Hepatocyte (in vitro differentiated cells): ENCODE results near the gene CYP3A7. TPM values are rescaled to one million over a fixed set of nuclear protein-coding genes. Genes with fewer than 3 reads are reported as not detected.
"Not testable (repeated sequence)": the region's sequence is repeated elsewhere in the genome, so short reads cannot be mapped to it uniquely, and the experiment has no call there.

Experiments used
- DNase-seq: peaks from one replicate; pipeline ENCODE4 v3.0.0-alpha.2; 2016; ENCODE audit warnings: low spot score
- H2AFZ ChIP-seq: fragments of 200-600 bp; sonication (generic); 2 replicates; pipeline ENCODE4 v1.6.0; 2016; ENCODE audit warnings: antibody characterized with exemption, mild to moderate bottlenecking
- H3K27ac ChIP-seq: fragments of 200-600 bp; sonication (generic); 2 replicates; pipeline ENCODE4 v1.5.1; 2016; ENCODE audit warnings: mild to moderate bottlenecking
- H3K27me3 ChIP-seq: fragments of 200-600 bp; sonication (generic); 2 replicates; pipeline ENCODE4 v1.6.1; 2016
- H3K36me3 ChIP-seq: fragments of 200-600 bp; sonication (generic); replicated peaks from 2 replicates; pipeline ENCODE4 v1.5.1; 2016; ENCODE audit warnings: low read depth; ENCODE audit not compliant: insufficient read depth
- H3K4me1 ChIP-seq: fragments of 200-600 bp; sonication (generic); 2 replicates; pipeline ENCODE4 v1.5.1; 2016; ENCODE audit warnings: mild to moderate bottlenecking, moderate library complexity; ENCODE audit not compliant: insufficient read depth
- H3K4me2 ChIP-seq: fragments of 200-600 bp; sonication (generic); 2 replicates; pipeline ENCODE4 v1.6.0; 2016
- H3K4me3 ChIP-seq: fragments of 200-600 bp; sonication (generic); 2 replicates; pipeline ENCODE4 v1.5.1; 2016; ENCODE audit warnings: mild to moderate bottlenecking
- H3K79me2 ChIP-seq: fragments of 200-600 bp; sonication (generic); 2 replicates; pipeline ENCODE4 v1.6.0; 2017; ENCODE audit warnings: mild to moderate bottlenecking
- H3K9me2 ChIP-seq: fragments of 200-600 bp; sonication (generic); replicated peaks from 2 replicates; pipeline ENCODE4 v1.6.0; 2017; ENCODE audit warnings: mild to moderate bottlenecking; ENCODE audit not compliant: insufficient read depth
- H3K9me3 ChIP-seq: fragments of 200-600 bp; sonication (generic); 2 replicates; pipeline ENCODE4 v1.5.1; 2016; ENCODE audit warnings: low read depth, mild to moderate bottlenecking
- H4K20me1 ChIP-seq: fragments of 200-600 bp; sonication (generic); 2 replicates; pipeline ENCODE4 v1.6.0; 2016; ENCODE audit warnings: mild to moderate bottlenecking; ENCODE audit not compliant: insufficient read depth, poor library complexity, severe bottlenecking
- EZH2 ChIP-seq: fragments of 200-600 bp; sonication (generic); IDR thresholded peaks from 2 replicates; pipeline ENCODE4 v1.6.1; 2016; ENCODE audit warnings: antibody characterized with exemption, mild to moderate bottlenecking, borderline replicate concordance
- EZH2phosphoT487 ChIP-seq: fragments of 200-600 bp; sonication (generic); IDR thresholded peaks from one replicate; pipeline ENCODE4 v1.6.1; 2018; ENCODE audit warnings: antibody characterized with exemption, mild to moderate bottlenecking, low read depth, moderate library complexity; ENCODE audit not compliant: unreplicated experiment, severe bottlenecking
- WGBS: methylation state at CpG from one replicate; pipeline ENCODE4 v1.1.6; 2016; ENCODE audit warnings: low lambda C conversion rate; ENCODE audit errors: missing lambda C conversion rate; 5-methylcytosine and 5-hydroxymethylcytosine counted together
- polyA plus RNA-seq: library from polyadenylated mRNA; unstranded; fragments of >200 nt; fragmentation: Nextera tagmentation; extraction: Ambion mirVana; gene quantifications from 2 replicates; pipeline ENCODE4 v1.2.1, GENCODE V29; 2016
- small RNA-seq: library from RNA; depleted of rRNA; stranded (forward); fragments of <200 nt; gene quantifications from one replicate; pipeline ENCODE3, GENCODE V24; 2014
- total RNA-seq: library from RNA; depleted of rRNA; stranded (reverse); fragments of >200 nt; gene quantifications from 2 replicates; pipeline ENCODE4 v1.2.3, GENCODE V29; 2014
- TF ChIP-seq, protein P1 (sequence below): fragments of 200-600 bp; sonication (generic); IDR thresholded peaks from 2 replicates; pipeline ENCODE4 v1.5.1; 2016; ENCODE audit warnings: antibody characterized with exemption, mild to moderate bottlenecking; ENCODE audit not compliant: poor library complexity

The CYP3A7 gene
- total and polyA plus RNA-seq, 2 experiments from 2014 or later, result 444 to 770 TPM

DNA sequence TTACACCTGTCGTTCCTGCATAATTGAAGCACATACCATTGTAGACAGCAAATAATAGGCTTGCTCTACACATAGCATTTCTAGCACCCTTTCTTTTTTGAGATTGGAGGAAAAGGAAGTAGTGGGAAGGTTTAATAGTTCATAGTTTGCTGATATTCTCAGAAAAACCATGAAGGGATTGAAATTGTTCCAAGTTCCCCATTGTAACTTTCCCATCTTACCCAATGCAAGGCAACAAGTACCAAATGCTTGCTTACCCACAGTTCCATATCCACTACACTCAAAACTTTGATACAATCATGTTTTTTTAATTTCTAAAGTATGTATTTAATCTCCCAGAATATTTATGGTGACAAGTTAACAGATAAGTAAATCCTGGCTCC, 69.0 kb downstream of the CYP3A7 start:
- no peaks in the 10 kb centered on the region for H3K9me2 ChIP-seq
- WGBS, result 94% methylated on average over 1 of the region's 1 CpG
- H3K9me3 ChIP-seq, result peaks cover 8% of the 10 kb centered on the region
- H3K36me3 ChIP-seq, result peaks cover 6% of the 10 kb centered on the region
- DNase-seq, result no peak
- H2AFZ ChIP-seq, result no peak overlapping the region
- no peak overlapping the region for H3K4me3 ChIP-seq
- H3K4me2 ChIP-seq, result no peak overlapping the region
- no peak overlapping the region for H3K27ac ChIP-seq
- TF ChIP-seq EZH2, result no peak
- TF ChIP-seq, protein P1, sequence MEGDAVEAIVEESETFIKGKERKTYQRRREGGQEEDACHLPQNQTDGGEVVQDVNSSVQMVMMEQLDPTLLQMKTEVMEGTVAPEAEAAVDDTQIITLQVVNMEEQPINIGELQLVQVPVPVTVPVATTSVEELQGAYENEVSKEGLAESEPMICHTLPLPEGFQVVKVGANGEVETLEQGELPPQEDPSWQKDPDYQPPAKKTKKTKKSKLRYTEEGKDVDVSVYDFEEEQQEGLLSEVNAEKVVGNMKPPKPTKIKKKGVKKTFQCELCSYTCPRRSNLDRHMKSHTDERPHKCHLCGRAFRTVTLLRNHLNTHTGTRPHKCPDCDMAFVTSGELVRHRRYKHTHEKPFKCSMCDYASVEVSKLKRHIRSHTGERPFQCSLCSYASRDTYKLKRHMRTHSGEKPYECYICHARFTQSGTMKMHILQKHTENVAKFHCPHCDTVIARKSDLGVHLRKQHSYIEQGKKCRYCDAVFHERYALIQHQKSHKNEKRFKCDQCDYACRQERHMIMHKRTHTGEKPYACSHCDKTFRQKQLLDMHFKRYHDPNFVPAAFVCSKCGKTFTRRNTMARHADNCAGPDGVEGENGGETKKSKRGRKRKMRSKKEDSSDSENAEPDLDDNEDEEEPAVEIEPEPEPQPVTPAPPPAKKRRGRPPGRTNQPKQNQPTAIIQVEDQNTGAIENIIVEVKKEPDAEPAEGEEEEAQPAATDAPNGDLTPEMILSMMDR, result no peak
- TF ChIP-seq EZH2phosphoT487, result no peak
- H4K20me1 ChIP-seq, result no peaks in the 10 kb centered on the region
- H3K27me3 ChIP-seq, result no peaks in the 10 kb centered on the region
- H3K4me1 ChIP-seq, result no peaks in the 10 kb centered on the region
- no peaks in the 10 kb centered on the region for H3K79me2 ChIP-seq

DNA sequence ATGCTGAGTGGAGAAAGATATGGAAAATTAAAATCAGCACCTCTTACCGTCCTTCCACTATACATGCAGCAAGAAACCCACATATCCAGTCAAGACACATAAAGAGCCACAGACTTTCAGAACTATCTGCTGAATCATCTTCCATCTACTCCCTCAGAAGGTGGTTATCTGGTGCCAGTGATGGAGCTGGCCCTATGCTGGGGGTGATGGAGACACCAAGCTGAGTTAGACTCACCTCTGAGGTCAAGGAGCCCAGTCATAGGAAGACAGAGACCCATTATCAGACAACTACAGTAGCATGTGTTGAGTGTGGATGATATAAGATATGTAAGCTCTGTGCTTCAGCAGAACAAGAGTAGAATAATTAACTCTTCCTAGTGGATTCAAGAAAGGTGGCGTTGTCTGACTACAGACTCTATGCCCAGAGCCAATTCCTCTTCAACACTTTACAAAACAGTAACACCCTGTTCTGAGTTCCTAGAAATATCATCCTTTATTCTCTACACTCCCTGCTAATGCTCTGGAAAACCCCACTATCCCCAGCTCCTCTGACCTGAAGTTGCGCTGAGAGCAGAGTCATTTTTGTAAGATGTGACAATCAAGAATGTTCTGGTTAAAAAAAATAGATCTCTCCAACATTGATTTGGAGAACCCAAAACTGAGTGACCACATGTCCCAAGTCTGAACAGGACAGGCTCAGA, 69.5 kb downstream of the CYP3A7 start:
- WGBS, result 95% methylated on average over 3 of the region's 3 CpGs
- peaks cover 10% of the 10 kb centered on the region for H3K36me3 ChIP-seq
- TF ChIP-seq EZH2phosphoT487 (no peak), EZH2 (no peak)
- TF ChIP-seq, protein P1, result no peak

DNA sequence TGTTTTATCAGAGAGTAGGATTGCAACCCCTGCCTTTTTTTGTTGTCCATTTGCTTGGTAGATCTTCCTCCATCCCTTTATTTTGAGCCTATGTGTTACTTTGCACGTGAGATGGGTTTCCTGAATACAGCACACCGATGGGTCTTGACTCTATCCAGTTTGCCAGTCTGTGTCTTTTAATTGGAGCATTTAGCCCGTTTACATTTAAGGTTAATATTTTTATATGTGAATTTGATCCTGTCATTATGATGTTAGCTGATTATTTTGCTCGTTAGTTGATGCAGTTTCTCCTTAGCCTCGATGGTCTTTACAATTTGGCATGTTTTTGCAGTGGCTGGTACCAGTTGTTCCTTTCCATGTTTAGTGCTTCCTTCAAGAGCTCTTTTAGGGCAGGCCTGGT, 77.1 kb downstream of the CYP3A7 start:
- not testable (repeated sequence) for DNase-seq, H3K9me3 ChIP-seq, H3K27me3 ChIP-seq, H4K20me1 ChIP-seq, H2AFZ ChIP-seq, H3K4me1 ChIP-seq, H3K27ac ChIP-seq, H3K4me2 ChIP-seq, H3K4me3 ChIP-seq, H3K9me2 ChIP-seq, H3K79me2 ChIP-seq, H3K36me3 ChIP-seq
- 88% methylated on average over 5 of the region's 5 CpGs for WGBS

More for the DNA sequence above, 69.5 kb downstream of the CYP3A7 start:
- no peaks in the 10 kb centered on the region for H3K9me2 ChIP-seq
- H3K27ac ChIP-seq, result no peak overlapping the region
- no peaks in the 10 kb centered on the region for H3K79me2 ChIP-seq
- H3K4me2 ChIP-seq, result no peak overlapping the region
- peaks cover 12% of the 10 kb centered on the region for H3K9me3 ChIP-seq
- no peaks in the 10 kb centered on the region for H4K20me1 ChIP-seq
- DNase-seq, result no peak
- H3K4me1 ChIP-seq, result no peaks in the 10 kb centered on the region
- H3K27me3 ChIP-seq, result no peaks in the 10 kb centered on the region
- no peak overlapping the region for H3K4me3 ChIP-seq
- no peak overlapping the region for H2AFZ ChIP-seq

Small RNAs within 50 kb of the gene (small RNA-seq; reads per million reads assigned to genes)
- gene CYP3A51P (not detected), gene CYP3A7-CYP3A51P (not detected)

Other genes with a start within 250 kb of the CYP3A7 start
- gene ZNF394, start 234.9 kb downstream of the CYP3A7 start, total RNA-seq, result 19.4 and 23.8 TPM in 2 replicates
- gene ZNF394, start 234.9 kb downstream of the CYP3A7 start, polyA plus RNA-seq, result 17.2 and 18.4 TPM in 2 replicates
- 10.6 and 11.3 TPM in 2 replicates for gene ZKSCAN5, start 230.5 kb downstream of the CYP3A7 start, total RNA-seq
- 6.2 and 6.9 TPM in 2 replicates for gene ZKSCAN5, start 230.5 kb downstream of the CYP3A7 start, polyA plus RNA-seq
- 6.3 and 7.2 TPM in 2 replicates for gene FAM200A, start 183.1 kb downstream of the CYP3A7 start, total RNA-seq
- gene FAM200A, start 183.1 kb downstream of the CYP3A7 start, polyA plus RNA-seq, result 3.7 and 4.4 TPM in 2 replicates
- gene ZNF655, start 176.6 kb downstream of the CYP3A7 start, total RNA-seq, result 69.6 and 76.3 TPM in 2 replicates
- gene ZNF655, start 176.6 kb downstream of the CYP3A7 start, polyA plus RNA-seq, result 39.4 and 48.8 TPM in 2 replicates
- 0.20 and 0.24 TPM in 2 replicates for gene TMEM225B, start 136.9 kb downstream of the CYP3A7 start, total RNA-seq
- gene TMEM225B, start 136.9 kb downstream of the CYP3A7 start, polyA plus RNA-seq, result 0.12 and 1.8 TPM in 2 replicates
- 11.4 and 18.8 TPM in 2 replicates for gene ZSCAN25, start 118.2 kb downstream of the CYP3A7 start, total RNA-seq
- 8.4 and 11.4 TPM in 2 replicates for gene ZSCAN25, start 118.2 kb downstream of the CYP3A7 start, polyA plus RNA-seq
- gene CYP3A5, start 55.2 kb downstream of the CYP3A7 start, total RNA-seq, result 279 and 345 TPM in 2 replicates
- gene CYP3A5, start 55.2 kb downstream of the CYP3A7 start, polyA plus RNA-seq, result 194 and 228 TPM in 2 replicates
- 29.8 and 43.4 TPM in 2 replicates for gene CYP3A4, start 49.0 kb upstream of the CYP3A7 start, total RNA-seq
- gene CYP3A4, start 49.0 kb upstream of the CYP3A7 start, polyA plus RNA-seq, result 25.6 and 42.2 TPM in 2 replicates
- gene CYP3A43, start 92.8 kb upstream of the CYP3A7 start, total RNA-seq, result 0.88 and 1.8 TPM in 2 replicates
- gene CYP3A43, start 92.8 kb upstream of the CYP3A7 start, polyA plus RNA-seq, result 1.7 and 1.8 TPM in 2 replicates
- not detected in 2 replicates for gene OR2AE1, start 141.8 kb upstream of the CYP3A7 start, total RNA-seq
- gene OR2AE1, start 141.8 kb upstream of the CYP3A7 start, polyA plus RNA-seq, result not detected in 2 replicates
- 2.7 and 4.0 TPM in 2 replicates for gene TRIM4, start 184.3 kb upstream of the CYP3A7 start, total RNA-seq
- gene TRIM4, start 184.3 kb upstream of the CYP3A7 start, polyA plus RNA-seq, result 1.4 and 1.5 TPM in 2 replicates
- gene GJC3, start 194.4 kb upstream of the CYP3A7 start, total RNA-seq, result not detected in 2 replicates
- not detected in 2 replicates for gene GJC3, start 194.4 kb upstream of the CYP3A7 start, polyA plus RNA-seq
- 46.1 and 52.6 TPM in 2 replicates for gene AZGP1, start 240.8 kb upstream of the CYP3A7 start, total RNA-seq
- 44.3 and 73.6 TPM in 2 replicates for gene AZGP1, start 240.8 kb upstream of the CYP3A7 start, polyA plus RNA-seq